GM23338 (cell line): ENCODE data around the gene SLC2A13. TPM values are rescaled to one million over a fixed set of nuclear protein-coding genes. Genes with fewer than 3 reads are reported as not detected.

Experiments
- ATAC-seq: fragments of 200-7000 bp; cut with Tn5 transposase; 3 replicates; pipeline ENCODE4 v1.9.1; 2020
- DNase-seq: peaks from one replicate; pipeline ENCODE4 v3.0.0-alpha.2; 2015; ENCODE audit warnings: low spot score
- H2AFZ ChIP-seq: fragments of 200-600 bp; sonication (generic); 2 replicates; pipeline ENCODE4 v1.8.0; 2016; ENCODE audit warnings: antibody characterized with exemption, mild to moderate bottlenecking, moderate library complexity
- H3F3A ChIP-seq: fragments of 200-600 bp; sonication (generic); replicated peaks from 2 replicates; pipeline ENCODE4 v1.8.0; 2017; ENCODE audit warnings: antibody characterized with exemption, mixed run types, low read depth
- H3K27ac ChIP-seq: fragments of 200-600 bp; sonication (generic); 2 replicates; pipeline ENCODE4 v1.6.1; 2016; ENCODE audit warnings: low read depth
- H3K27me3 ChIP-seq: fragments of 200-600 bp; sonication (generic); 2 replicates; pipeline ENCODE4 v1.8.0; 2016; ENCODE audit warnings: mild to moderate bottlenecking, mixed run types, moderate library complexity; ENCODE audit not compliant: insufficient read depth
- H3K36me3 ChIP-seq: fragments of 200-600 bp; sonication (generic); 2 replicates; pipeline ENCODE4 v1.8.0; 2016; ENCODE audit warnings: mild to moderate bottlenecking; ENCODE audit not compliant: insufficient read depth
- H3K4me1 ChIP-seq: fragments of 200-600 bp; sonication (generic); 2 replicates; pipeline ENCODE4 v1.8.0; 2016; ENCODE audit warnings: mild to moderate bottlenecking, moderate library complexity; ENCODE audit not compliant: insufficient read depth
- H3K4me2 ChIP-seq: fragments of 200-600 bp; sonication (generic); 2 replicates; pipeline ENCODE4 v1.7.1; 2017; ENCODE audit warnings: mixed run types
- H3K4me3 ChIP-seq: fragments of 200-600 bp; sonication (generic); 2 replicates; pipeline ENCODE4 v1.6.1; 2016; ENCODE audit warnings: mixed run types
- H3K79me2 ChIP-seq: fragments of 200-600 bp; sonication (generic); replicated peaks from 2 replicates; pipeline ENCODE4 v1.8.0; 2017; ENCODE audit warnings: mild to moderate bottlenecking; ENCODE audit not compliant: insufficient read depth
- H3K9me2 ChIP-seq: fragments of 200-600 bp; sonication (generic); 2 replicates; pipeline ENCODE4 v1.8.0; 2017; ENCODE audit not compliant: insufficient read depth
- H4K20me1 ChIP-seq: fragments of 200-600 bp; sonication (generic); replicated peaks from 2 replicates; pipeline ENCODE4 v1.8.0; 2017; ENCODE audit warnings: mild to moderate bottlenecking; ENCODE audit not compliant: insufficient read depth
- H3K27ac Mint-ChIP-seq: 2 replicates; pipeline ENCODE4 v1.8.0; 2020; ENCODE audit warnings: inconsistent platforms, mild to moderate bottlenecking, moderate library complexity, mixed read lengths
- H3K27me3 Mint-ChIP-seq: 3 replicates; pipeline ENCODE4 v1.8.0; 2022; ENCODE audit warnings: low read depth, mild to moderate bottlenecking, moderate library complexity, mixed read lengths, inconsistent platforms; ENCODE audit not compliant: insufficient read depth, poor library complexity
- H3K36me3 Mint-ChIP-seq: 3 replicates; pipeline ENCODE4 v1.8.0; 2021; ENCODE audit warnings: low read depth, mild to moderate bottlenecking, inconsistent platforms, moderate library complexity, mixed read lengths
- H3K4me1 Mint-ChIP-seq: 3 replicates; pipeline ENCODE4 v1.8.0; 2020; ENCODE audit warnings: mild to moderate bottlenecking, inconsistent platforms, mixed read lengths
- H3K4me3 Mint-ChIP-seq: 3 replicates; pipeline ENCODE4 v1.8.0; 2021; ENCODE audit warnings: moderate library complexity, mild to moderate bottlenecking, inconsistent platforms, mixed read lengths
- H3K9me3 Mint-ChIP-seq: 3 replicates; pipeline ENCODE4 v1.8.0; 2020; ENCODE audit warnings: moderate library complexity, mild to moderate bottlenecking, inconsistent platforms, mixed read lengths
- CREB1 ChIP-seq: fragments of 250-450 bp; sonication (Bioruptor Pico); IDR thresholded peaks from 2 replicates; pipeline ENCODE4 v1.5.0; 2020; ENCODE audit warnings: low read depth, mild to moderate bottlenecking, moderate library complexity
- EZH2 ChIP-seq: fragments of 200-600 bp; sonication (generic); IDR thresholded peaks from one replicate; pipeline ENCODE4 v1.8.0; 2017; ENCODE audit warnings: antibody characterized with exemption, mild to moderate bottlenecking, low read depth; ENCODE audit not compliant: unreplicated experiment
- EZH2phosphoT487 ChIP-seq: fragments of 200-600 bp; sonication (generic); IDR thresholded peaks from one replicate; pipeline ENCODE4 v1.8.1; 2018; ENCODE audit warnings: antibody characterized with exemption; ENCODE audit not compliant: unreplicated experiment
- JUNB ChIP-seq: IDR thresholded peaks from one replicate; pipeline ENCODE4 v1.6.1; 2016; ENCODE audit warnings: antibody characterized with exemption; ENCODE audit not compliant: unreplicated experiment
- NANOG ChIP-seq: IDR thresholded peaks from 2 replicates; pipeline ENCODE4 v1.6.1; 2016; ENCODE audit warnings: antibody characterized with exemption, borderline replicate concordance
- POLR2AphosphoS5 ChIP-seq: IDR thresholded peaks from 2 replicates; pipeline ENCODE4 v1.6.1; 2016; ENCODE audit warnings: antibody characterized with exemption, low read depth
- polyA plus RNA-seq: library from polyadenylated mRNA; unstranded; fragments of >200 nt; fragmentation: Nextera tagmentation; extraction: Ambion mirVana; gene quantifications from 2 replicates; pipeline ENCODE4 v1.2.1, GENCODE V29; 2016
- total RNA-seq: library from RNA; depleted of rRNA; stranded (reverse); fragments of >200 nt; shearing (Covaris generic); gene quantifications from 2 replicates; pipeline ENCODE4 v1.2.3, GENCODE V29; 2014
- TF ChIP-seq, protein P1 (sequence below), 2 experiments: fragments of 200-600 bp in 1 of 2; sonication (generic) in 1 of 2; conservative IDR thresholded peaks; 2 replicates each; pipeline versions ENCODE4 v1.5.1 to v1.6.1; 2016 to 2017; ENCODE audit warnings: antibody characterized with exemption in 2 of 2, low read depth in 2 of 2, mild to moderate bottlenecking in 2 of 2, moderate library complexity in 1 of 2
- TF ChIP-seq, protein P2 (sequence below): fragments of 250-450 bp; sonication (Bioruptor Pico); IDR thresholded peaks from 2 replicates; pipeline ENCODE4 v1.5.0; 2020; ENCODE audit warnings: mild to moderate bottlenecking, moderate library complexity
- TF ChIP-seq, protein P3 (sequence below): IDR thresholded peaks from one replicate; pipeline ENCODE4 v1.6.1; 2018; ENCODE audit warnings: antibody characterized with exemption; ENCODE audit not compliant: unreplicated experiment
- TF ChIP-seq, protein P4 (sequence below): IDR thresholded peaks from 2 replicates; pipeline ENCODE4 v1.6.1; 2016; ENCODE audit warnings: antibody characterized with exemption

SLC2A13 gene
- total and polyA plus RNA-seq, 2 experiments from 2014 or later: 6.8 to 22.7 TPM

DNA sequence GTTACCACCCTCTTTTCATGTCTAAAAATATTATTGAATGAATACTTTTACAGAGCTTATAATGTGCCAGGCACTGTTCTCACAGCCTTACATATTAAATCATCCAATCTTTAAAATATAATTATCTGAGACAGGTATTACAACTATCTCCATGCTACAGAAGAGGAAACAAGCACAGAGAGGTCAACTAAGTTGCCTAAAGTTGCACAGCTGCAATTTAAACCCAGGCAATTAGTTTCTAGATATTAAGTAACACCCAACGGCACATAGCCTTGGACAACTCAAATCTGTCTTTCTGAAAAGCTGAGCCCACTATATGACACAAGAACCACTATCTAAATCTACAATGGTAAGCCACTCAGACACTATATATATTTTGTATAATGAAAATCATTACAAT, 92.6 kb downstream of the SLC2A13 start:
- no peak overlapping the region for H3K27ac Mint-ChIP-seq
- H3K4me3 Mint-ChIP-seq: no peak overlapping the region
- no peak for ATAC-seq
- TF ChIP-seq EZH2phosphoT487: no peak
- TF ChIP-seq, protein P1, sequence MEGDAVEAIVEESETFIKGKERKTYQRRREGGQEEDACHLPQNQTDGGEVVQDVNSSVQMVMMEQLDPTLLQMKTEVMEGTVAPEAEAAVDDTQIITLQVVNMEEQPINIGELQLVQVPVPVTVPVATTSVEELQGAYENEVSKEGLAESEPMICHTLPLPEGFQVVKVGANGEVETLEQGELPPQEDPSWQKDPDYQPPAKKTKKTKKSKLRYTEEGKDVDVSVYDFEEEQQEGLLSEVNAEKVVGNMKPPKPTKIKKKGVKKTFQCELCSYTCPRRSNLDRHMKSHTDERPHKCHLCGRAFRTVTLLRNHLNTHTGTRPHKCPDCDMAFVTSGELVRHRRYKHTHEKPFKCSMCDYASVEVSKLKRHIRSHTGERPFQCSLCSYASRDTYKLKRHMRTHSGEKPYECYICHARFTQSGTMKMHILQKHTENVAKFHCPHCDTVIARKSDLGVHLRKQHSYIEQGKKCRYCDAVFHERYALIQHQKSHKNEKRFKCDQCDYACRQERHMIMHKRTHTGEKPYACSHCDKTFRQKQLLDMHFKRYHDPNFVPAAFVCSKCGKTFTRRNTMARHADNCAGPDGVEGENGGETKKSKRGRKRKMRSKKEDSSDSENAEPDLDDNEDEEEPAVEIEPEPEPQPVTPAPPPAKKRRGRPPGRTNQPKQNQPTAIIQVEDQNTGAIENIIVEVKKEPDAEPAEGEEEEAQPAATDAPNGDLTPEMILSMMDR (conservative IDR thresholded peaks at IDR 0.05; ENCODE audit: low read depth in 2 of 2): no peak
- no peak for TF ChIP-seq NANOG
- no peak for TF ChIP-seq CREB1 (CRISPR knock-in tag)
- TF ChIP-seq JUNB: no peak
- TF ChIP-seq, protein P2, sequence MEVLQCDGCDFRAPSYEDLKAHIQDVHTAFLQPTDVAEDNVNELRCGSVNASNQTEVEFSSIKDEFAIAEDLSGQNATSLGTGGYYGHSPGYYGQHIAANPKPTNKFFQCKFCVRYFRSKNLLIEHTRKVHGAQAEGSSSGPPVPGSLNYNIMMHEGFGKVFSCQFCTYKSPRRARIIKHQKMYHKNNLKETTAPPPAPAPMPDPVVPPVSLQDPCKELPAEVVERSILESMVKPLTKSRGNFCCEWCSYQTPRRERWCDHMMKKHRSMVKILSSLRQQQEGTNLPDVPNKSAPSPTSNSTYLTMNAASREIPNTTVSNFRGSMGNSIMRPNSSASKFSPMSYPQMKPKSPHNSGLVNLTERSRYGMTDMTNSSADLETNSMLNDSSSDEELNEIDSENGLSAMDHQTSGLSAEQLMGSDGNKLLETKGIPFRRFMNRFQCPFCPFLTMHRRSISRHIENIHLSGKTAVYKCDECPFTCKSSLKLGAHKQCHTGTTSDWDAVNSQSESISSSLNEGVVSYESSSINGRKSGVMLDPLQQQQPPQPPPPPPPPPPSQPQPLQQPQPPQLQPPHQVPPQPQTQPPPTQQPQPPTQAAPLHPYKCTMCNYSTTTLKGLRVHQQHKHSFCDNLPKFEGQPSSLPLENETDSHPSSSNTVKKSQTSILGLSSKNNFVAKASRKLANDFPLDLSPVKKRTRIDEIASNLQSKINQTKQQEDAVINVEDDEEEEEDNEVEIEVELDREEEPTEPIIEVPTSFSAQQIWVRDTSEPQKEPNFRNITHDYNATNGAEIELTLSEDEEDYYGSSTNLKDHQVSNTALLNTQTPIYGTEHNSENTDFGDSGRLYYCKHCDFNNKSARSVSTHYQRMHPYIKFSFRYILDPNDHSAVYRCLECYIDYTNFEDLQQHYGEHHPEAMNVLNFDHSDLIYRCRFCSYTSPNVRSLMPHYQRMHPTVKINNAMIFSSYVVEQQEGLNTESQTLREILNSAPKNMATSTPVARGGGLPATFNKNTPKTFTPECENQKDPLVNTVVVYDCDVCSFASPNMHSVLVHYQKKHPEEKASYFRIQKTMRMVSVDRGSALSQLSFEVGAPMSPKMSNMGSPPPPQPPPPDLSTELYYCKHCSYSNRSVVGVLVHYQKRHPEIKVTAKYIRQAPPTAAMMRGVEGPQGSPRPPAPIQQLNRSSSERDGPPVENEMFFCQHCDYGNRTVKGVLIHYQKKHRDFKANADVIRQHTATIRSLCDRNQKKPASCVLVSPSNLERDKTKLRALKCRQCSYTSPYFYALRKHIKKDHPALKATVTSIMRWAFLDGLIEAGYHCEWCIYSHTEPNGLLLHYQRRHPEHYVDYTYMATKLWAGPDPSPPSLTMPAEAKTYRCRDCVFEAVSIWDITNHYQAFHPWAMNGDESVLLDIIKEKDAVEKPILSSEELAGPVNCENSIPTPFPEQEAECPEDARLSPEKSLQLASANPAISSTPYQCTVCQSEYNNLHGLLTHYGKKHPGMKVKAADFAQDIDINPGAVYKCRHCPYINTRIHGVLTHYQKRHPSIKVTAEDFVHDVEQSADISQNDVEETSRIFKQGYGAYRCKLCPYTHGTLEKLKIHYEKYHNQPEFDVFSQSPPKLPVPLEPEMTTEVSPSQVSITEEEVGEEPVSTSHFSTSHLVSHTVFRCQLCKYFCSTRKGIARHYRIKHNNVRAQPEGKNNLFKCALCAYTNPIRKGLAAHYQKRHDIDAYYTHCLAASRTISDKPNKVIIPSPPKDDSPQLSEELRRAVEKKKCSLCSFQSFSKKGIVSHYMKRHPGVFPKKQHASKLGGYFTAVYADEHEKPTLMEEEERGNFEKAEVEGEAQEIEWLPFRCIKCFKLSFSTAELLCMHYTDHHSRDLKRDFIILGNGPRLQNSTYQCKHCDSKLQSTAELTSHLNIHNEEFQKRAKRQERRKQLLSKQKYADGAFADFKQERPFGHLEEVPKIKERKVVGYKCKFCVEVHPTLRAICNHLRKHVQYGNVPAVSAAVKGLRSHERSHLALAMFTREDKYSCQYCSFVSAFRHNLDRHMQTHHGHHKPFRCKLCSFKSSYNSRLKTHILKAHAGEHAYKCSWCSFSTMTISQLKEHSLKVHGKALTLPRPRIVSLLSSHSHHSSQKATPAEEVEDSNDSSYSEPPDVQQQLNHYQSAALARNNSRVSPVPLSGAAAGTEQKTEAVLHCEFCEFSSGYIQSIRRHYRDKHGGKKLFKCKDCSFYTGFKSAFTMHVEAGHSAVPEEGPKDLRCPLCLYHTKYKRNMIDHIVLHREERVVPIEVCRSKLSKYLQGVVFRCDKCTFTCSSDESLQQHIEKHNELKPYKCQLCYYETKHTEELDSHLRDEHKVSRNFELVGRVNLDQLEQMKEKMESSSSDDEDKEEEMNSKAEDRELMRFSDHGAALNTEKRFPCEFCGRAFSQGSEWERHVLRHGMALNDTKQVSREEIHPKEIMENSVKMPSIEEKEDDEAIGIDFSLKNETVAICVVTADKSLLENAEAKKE (CRISPR knock-in tag): no peak
- TF ChIP-seq EZH2: no peak
- TF ChIP-seq, protein P3, sequence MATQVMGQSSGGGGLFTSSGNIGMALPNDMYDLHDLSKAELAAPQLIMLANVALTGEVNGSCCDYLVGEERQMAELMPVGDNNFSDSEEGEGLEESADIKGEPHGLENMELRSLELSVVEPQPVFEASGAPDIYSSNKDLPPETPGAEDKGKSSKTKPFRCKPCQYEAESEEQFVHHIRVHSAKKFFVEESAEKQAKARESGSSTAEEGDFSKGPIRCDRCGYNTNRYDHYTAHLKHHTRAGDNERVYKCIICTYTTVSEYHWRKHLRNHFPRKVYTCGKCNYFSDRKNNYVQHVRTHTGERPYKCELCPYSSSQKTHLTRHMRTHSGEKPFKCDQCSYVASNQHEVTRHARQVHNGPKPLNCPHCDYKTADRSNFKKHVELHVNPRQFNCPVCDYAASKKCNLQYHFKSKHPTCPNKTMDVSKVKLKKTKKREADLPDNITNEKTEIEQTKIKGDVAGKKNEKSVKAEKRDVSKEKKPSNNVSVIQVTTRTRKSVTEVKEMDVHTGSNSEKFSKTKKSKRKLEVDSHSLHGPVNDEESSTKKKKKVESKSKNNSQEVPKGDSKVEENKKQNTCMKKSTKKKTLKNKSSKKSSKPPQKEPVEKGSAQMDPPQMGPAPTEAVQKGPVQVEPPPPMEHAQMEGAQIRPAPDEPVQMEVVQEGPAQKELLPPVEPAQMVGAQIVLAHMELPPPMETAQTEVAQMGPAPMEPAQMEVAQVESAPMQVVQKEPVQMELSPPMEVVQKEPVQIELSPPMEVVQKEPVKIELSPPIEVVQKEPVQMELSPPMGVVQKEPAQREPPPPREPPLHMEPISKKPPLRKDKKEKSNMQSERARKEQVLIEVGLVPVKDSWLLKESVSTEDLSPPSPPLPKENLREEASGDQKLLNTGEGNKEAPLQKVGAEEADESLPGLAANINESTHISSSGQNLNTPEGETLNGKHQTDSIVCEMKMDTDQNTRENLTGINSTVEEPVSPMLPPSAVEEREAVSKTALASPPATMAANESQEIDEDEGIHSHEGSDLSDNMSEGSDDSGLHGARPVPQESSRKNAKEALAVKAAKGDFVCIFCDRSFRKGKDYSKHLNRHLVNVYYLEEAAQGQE: no peak
- TF ChIP-seq POLR2AphosphoS5: no peak
- TF ChIP-seq, protein P4, sequence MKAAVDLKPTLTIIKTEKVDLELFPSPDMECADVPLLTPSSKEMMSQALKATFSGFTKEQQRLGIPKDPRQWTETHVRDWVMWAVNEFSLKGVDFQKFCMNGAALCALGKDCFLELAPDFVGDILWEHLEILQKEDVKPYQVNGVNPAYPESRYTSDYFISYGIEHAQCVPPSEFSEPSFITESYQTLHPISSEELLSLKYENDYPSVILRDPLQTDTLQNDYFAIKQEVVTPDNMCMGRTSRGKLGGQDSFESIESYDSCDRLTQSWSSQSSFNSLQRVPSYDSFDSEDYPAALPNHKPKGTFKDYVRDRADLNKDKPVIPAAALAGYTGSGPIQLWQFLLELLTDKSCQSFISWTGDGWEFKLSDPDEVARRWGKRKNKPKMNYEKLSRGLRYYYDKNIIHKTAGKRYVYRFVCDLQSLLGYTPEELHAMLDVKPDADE: no peak
- H3F3A ChIP-seq: no peaks in the 10 kb centered on the region
- no peaks in the 10 kb centered on the region for H3K36me3 ChIP-seq
- no peaks in the 10 kb centered on the region for H3K9me3 Mint-ChIP-seq
- no peaks in the 10 kb centered on the region for H3K79me2 ChIP-seq
- H3K4me1 Mint-ChIP-seq: peaks cover 28% of the 10 kb centered on the region
- H3K4me2 ChIP-seq: no peak overlapping the region
- H3K4me1 ChIP-seq: peaks cover 4% of the 10 kb centered on the region; the same call in 1 of the 2 replicates
- no peaks in the 10 kb centered on the region for H3K9me2 ChIP-seq
- no peaks in the 10 kb centered on the region for H3K27me3 Mint-ChIP-seq
- no peaks in the 10 kb centered on the region for H4K20me1 ChIP-seq
- no peak overlapping the region for H2AFZ ChIP-seq
- H3K36me3 Mint-ChIP-seq: no peaks in the 10 kb centered on the region
- no peak for DNase-seq
- no peak overlapping the region for H3K4me3 ChIP-seq
- H3K27ac ChIP-seq: no peak overlapping the region
- no peaks in the 10 kb centered on the region for H3K27me3 ChIP-seq
